Fibroblast of pulmonary artery (primary cell): Measurements from ENCODE around the gene CASS4.

Experiments
- DNase-seq: peaks from one replicate; pipeline ENCODE4 v3.0.0-alpha.2; 2010; ENCODE audit warnings: low read depth
- H3K4me3 ChIP-seq: replicated peaks from 2 replicates; pipeline ENCODE4 v1.5.1; 2011; ENCODE audit warnings: low read depth, mild to moderate bottlenecking, control low read depth, low read length, moderate library complexity
- CTCF ChIP-seq: IDR thresholded peaks from 2 replicates; pipeline ENCODE4 v1.5.1; 2011; ENCODE audit warnings: mild to moderate bottlenecking, control low read depth, low read length, inconsistent platforms; ENCODE audit errors: missing control alignments

CASS4 gene

GRCh38 chr20:56422076-56422823, 10.2 kb downstream of the CASS4 start:
- H3K4me3 ChIP-seq: no peak overlapping the region
- peak; percentile 80 for DNase-seq
- peak; percentile 24 for TF ChIP-seq CTCF

DNA sequence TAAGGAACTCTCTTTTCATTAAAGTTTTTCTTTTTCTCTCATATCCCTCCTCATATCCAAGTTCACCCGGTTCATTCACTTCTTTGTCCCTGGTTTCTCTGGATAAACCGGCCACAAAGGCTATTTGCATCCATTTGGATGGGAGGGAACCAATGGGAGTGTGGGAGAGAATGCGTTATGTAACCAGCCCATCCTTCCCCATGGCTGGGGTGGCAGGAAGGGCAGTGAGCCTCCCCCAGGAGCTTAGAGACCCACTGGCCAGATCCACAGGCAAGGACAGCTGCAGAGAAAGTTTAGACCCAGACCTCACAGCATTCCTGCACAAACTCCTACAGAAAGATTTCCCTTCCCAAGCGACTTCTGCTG, 10.7 kb downstream of the CASS4 start:
- H3K4me3 ChIP-seq: no peak overlapping the region
- TF ChIP-seq CTCF: no peak
- peak; percentile 66 for DNase-seq

DNA sequence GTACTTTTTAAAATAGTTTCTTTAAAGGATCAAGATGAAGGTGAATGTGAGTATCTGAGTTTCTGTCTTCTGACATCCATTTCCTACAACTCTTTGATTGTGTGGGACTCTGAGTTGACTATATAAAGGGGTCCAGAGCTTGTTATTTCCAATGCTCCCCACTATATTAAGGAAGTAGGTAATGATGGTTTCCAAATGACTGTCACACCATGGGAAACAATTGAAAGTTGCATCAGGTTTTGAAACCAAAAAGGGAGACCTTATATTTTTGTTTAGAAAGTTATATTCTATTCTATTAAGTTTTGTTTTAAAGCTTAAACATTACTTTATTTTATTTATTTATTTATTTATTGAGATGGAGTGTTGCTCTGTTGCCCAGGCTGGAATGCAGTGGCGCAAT, 11.2 kb downstream of the CASS4 start:
- DNase-seq: no peak
- no peak for TF ChIP-seq CTCF
- no peak overlapping the region for H3K4me3 ChIP-seq

DNA sequence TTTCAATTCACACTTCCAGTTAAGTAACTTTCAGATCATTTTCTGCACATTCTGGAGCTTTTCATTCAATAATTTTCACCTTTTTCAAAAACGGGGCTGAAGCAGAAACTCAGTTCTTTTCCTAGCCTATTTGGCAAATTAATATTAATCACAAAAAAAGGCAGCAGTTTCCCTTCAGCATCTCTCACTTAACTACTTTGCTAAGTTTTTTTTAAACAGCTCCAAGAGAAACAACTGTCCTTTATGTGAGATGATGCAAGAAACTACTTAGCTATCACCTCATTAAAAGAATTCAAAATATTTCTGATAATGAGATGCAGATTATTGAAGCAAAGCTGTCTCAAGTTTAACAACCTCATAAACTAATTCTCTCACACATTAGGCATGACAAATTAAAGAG, 11.8 kb downstream of the CASS4 start:
- TF ChIP-seq CTCF: no peak
- DNase-seq: no peak
- H3K4me3 ChIP-seq: no peak overlapping the region

DNA sequence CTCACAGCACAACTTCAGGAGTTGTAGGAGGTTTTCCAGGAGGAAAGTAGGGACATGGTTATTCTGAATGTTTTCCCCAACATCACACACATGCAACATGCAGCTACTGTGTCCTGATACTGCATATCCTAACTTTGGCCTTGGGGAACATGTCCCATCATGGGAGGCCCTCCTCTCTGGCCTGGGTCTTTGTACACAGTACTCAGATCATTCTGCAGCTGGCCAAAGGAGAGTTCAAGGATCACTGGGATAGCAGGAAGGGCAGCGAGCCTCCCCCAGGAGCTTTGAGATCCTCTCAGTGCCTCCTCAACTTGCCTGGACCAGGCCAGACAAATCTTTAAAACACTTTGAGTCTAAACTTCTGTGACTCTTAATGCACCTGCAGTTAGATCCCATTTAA, 12.9 kb downstream of the CASS4 start:
- no peak for TF ChIP-seq CTCF
- DNase-seq: no peak
- H3K4me3 ChIP-seq: no peak overlapping the region

GRCh38 chr20:56426026-56426425, 14.0 kb downstream of the CASS4 start:
- no peak for TF ChIP-seq CTCF
- no peak overlapping the region for H3K4me3 ChIP-seq
- no peak for DNase-seq

DNA sequence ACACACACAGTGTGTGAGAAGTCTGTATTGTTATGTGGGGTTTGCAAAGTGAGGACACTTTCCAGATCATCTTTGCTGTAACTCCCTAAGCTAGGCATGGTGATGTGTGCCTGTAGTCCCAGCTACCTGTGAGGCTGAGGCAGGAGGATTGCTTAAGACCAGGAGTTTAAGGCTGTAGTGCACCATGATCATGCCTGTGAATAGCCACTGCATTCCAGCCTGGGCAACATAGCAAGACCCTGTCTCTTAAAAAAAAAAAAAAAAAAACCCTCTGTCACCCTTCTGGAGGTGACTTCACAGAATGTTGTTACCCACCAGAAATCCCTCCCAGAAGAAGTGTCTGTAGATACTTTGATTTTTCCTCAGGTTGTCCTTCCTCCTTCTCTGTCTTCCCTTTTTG, 14.9 kb downstream of the CASS4 start:
- DNase-seq: no peak
- TF ChIP-seq CTCF: no peak
- H3K4me3 ChIP-seq: no peak overlapping the region
